HCT116 (cell line): ENCODE measurements around the gene LPIN1.

Experiments
- POLR2A ChIP-seq: IDR thresholded peaks from 2 replicates; pipeline ENCODE4 v1.7.0; 2011; ENCODE audit warnings: borderline replicate concordance; ENCODE audit not compliant: insufficient read depth, insufficient read length; ENCODE audit errors: extremely low read depth
- POLR2AphosphoS5 ChIP-seq: IDR thresholded peaks from 2 replicates; pipeline ENCODE4 v1.6.1; 2011; ENCODE audit warnings: mild to moderate bottlenecking, low read depth, low read length, moderate library complexity
- TF ChIP-seq, protein P1 (sequence below), 3 experiments: fragments of 200-600 bp in 1 of 3; sonication (generic) in 1 of 3; IDR thresholded peaks in 2 of 3; conservative IDR thresholded peaks in 1 of 3; 2 replicates each; pipeline ENCODE4 v1.5.1; 2012 to 2017; ENCODE audit warnings: low read depth in 2 of 3, low read length in 2 of 3, antibody characterized with exemption in 1 of 3, borderline replicate concordance in 1 of 3, control low read depth in 1 of 3, mild to moderate bottlenecking in 1 of 3, mixed read lengths in 1 of 3, mixed run types in 1 of 3, moderate library complexity in 1 of 3; ENCODE audit not compliant: insufficient read depth in 1 of 3

DNA sequence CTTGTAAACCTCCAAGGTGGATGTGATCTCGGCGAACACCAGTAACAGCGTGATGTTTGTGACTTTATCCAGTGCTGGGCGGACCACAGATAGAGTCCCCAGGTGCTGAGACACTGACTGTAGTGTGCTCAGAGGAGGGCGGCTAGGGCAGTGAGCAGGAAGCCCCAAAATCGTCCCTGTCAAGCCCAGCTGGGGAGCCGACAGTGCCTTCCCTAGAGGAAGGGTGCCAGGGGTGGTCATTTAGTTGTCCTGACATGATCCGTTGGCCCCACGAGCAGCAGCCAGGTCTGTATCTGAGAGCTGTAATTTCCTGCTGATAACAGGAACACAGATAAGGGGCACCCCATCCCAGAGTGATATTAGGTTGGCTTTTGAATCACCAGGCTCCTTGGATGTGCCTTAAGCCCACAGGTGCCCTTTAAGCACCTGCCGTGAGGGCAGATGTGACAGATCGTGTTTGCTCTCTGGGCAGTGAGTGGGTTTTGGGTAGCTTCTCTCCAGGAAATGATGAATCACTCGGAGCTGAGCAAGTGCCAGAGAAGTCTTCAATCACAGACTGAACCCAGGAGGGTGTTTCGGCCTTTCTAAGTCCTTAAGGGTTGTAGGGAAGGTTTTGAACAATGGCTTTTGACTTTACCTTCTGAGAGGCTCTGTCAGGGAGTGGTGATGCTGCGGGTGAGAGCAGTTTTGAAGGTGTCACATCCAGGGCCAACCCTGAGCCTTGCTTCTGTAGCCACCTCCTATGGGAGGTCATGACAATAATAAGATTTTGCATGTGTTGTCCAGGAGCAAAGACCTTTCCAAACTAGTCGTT lies 7.7 kb downstream of the LPIN1 start:
- TF ChIP-seq POLR2A (no peak), POLR2AphosphoS5 (no peak)
- TF ChIP-seq, protein P1, sequence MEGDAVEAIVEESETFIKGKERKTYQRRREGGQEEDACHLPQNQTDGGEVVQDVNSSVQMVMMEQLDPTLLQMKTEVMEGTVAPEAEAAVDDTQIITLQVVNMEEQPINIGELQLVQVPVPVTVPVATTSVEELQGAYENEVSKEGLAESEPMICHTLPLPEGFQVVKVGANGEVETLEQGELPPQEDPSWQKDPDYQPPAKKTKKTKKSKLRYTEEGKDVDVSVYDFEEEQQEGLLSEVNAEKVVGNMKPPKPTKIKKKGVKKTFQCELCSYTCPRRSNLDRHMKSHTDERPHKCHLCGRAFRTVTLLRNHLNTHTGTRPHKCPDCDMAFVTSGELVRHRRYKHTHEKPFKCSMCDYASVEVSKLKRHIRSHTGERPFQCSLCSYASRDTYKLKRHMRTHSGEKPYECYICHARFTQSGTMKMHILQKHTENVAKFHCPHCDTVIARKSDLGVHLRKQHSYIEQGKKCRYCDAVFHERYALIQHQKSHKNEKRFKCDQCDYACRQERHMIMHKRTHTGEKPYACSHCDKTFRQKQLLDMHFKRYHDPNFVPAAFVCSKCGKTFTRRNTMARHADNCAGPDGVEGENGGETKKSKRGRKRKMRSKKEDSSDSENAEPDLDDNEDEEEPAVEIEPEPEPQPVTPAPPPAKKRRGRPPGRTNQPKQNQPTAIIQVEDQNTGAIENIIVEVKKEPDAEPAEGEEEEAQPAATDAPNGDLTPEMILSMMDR (IDR thresholded peaks at IDR 0.05 in 2 of 3, conservative IDR thresholded peaks at IDR 0.05 in 1 of 3; ENCODE audit: borderline replicate concordance in 1 of 3, insufficient read depth in 1 of 3, low read depth in 2 of 3, low read length in 2 of 3): no peak
